Activated CD8-positive, alpha-beta T cell treated with anti-CD3 and anti-CD28 coated beads for 36 hours (primary cell): ENCODE data around the gene TARBP2. TPM values are rescaled to one million over a fixed set of nuclear protein-coding genes. Genes with fewer than 3 reads are reported as not detected.

Source experiments
- ATAC-seq: fragments of 200-7000 bp; cut with Tn5 transposase; one replicate; pipeline ENCODE4 v1.10.0; 2021; ENCODE audit warnings: mild to moderate bottlenecking, moderate library complexity
- CTCF ChIA-PET: fragments of 350-600 bp; sonication (Branson Sonifier 250); formaldehyde crosslinking; loops from one replicate; lab custom pipeline; 2021; ENCODE audit warnings: antibody characterized with exemption; lab: Charles Lee
- POLR2A ChIA-PET: fragments of 350-600 bp; sonication (Branson Sonifier 250); formaldehyde crosslinking; loops from one replicate; lab custom pipeline; 2021; ENCODE audit warnings: antibody characterized with exemption; lab: Charles Lee
- DNase-seq: peaks from one replicate; pipeline ENCODE4 v3.0.0-alpha.2; 2020
- H3K27ac Mint-ChIP-seq: one replicate; pipeline ENCODE4 v1.8.0; 2021; ENCODE audit warnings: mild to moderate bottlenecking, mixed read lengths
- H3K27me3 Mint-ChIP-seq: one replicate; pipeline ENCODE4 v1.8.0; 2021; ENCODE audit warnings: mixed read lengths
- H3K36me3 Mint-ChIP-seq: one replicate; pipeline ENCODE4 v1.8.0; 2021; ENCODE audit warnings: low read depth, mixed read lengths
- H3K4me1 Mint-ChIP-seq: one replicate; pipeline ENCODE4 v1.8.0; 2021; ENCODE audit warnings: low read depth, mixed read lengths
- H3K4me3 Mint-ChIP-seq: one replicate; pipeline ENCODE4 v1.8.0; 2021; ENCODE audit warnings: mild to moderate bottlenecking, moderate library complexity, mixed read lengths
- H3K9me3 Mint-ChIP-seq: one replicate; pipeline ENCODE4 v1.8.0; 2021; ENCODE audit warnings: mixed read lengths
- intact Hi-C: fragments of 100-400 bp; cut with micrococcal nuclease; formaldehyde crosslinking; loops from one replicate; pipeline ENCODE4 v1.10.0; 2022
- total RNA-seq, 2 experiments: library from RNA; stranded (reverse); gene quantifications; one replicate each; pipeline ENCODE4 v1.2.3, GENCODE V29; 2021
- TF ChIP-seq, protein P1 (sequence below): fragments of 200-600 bp; IDR thresholded peaks from one replicate; pipeline ENCODE4 v1.8.0; 2022; ENCODE audit warnings: antibody characterized with exemption, mild to moderate bottlenecking

TARBP2 gene
- total RNA-seq, 2 experiments from 2014 or later: 32.0 to 33.3 TPM

- H3K36me3 Mint-ChIP-seq: peaks cover 23% of the 10 kb centered on the region
- H3K27ac Mint-ChIP-seq: no peak overlapping the region
- intact Hi-C loops: no loop called here
- no peak for ATAC-seq
- H3K4me3 Mint-ChIP-seq: no peak overlapping the region
- no peaks in the 10 kb centered on the region for H3K9me3 Mint-ChIP-seq
- ChIA-PET CTCF (interaction anchor here (1.2 to 1.6 kb wide), 3 partner anchors 10 to 130 kb away, joined by 3 to 4 read pairs (median 3); no protein-coding TSS in a partner anchor), POLR2A (no interaction called here)
- TF ChIP-seq, protein P1, sequence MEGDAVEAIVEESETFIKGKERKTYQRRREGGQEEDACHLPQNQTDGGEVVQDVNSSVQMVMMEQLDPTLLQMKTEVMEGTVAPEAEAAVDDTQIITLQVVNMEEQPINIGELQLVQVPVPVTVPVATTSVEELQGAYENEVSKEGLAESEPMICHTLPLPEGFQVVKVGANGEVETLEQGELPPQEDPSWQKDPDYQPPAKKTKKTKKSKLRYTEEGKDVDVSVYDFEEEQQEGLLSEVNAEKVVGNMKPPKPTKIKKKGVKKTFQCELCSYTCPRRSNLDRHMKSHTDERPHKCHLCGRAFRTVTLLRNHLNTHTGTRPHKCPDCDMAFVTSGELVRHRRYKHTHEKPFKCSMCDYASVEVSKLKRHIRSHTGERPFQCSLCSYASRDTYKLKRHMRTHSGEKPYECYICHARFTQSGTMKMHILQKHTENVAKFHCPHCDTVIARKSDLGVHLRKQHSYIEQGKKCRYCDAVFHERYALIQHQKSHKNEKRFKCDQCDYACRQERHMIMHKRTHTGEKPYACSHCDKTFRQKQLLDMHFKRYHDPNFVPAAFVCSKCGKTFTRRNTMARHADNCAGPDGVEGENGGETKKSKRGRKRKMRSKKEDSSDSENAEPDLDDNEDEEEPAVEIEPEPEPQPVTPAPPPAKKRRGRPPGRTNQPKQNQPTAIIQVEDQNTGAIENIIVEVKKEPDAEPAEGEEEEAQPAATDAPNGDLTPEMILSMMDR: no peak
- no peaks in the 10 kb centered on the region for H3K27me3 Mint-ChIP-seq
- H3K4me1 Mint-ChIP-seq: no peaks in the 10 kb centered on the region
- no peak for DNase-seq
These were observed 29.0 kb downstream of the TARBP2 start for GRCh38 chr12:53530061-53530460.

GRCh38 chr12:53530920-53531319, 29.8 kb downstream of the TARBP2 start:
- ChIA-PET CTCF (interaction anchor here (1.2 to 1.5 kb wide), 2 partner anchors 9 to 13 kb away, joined by 3 to 9 read pairs; no protein-coding TSS in a partner anchor), POLR2A (no interaction called here)
- Mint-ChIP-seq H3K36me3 (peaks cover 23% of the 10 kb centered on the region), H3K27ac (no peak overlapping the region), H3K27me3 (no peaks in the 10 kb centered on the region), H3K4me1 (no peaks in the 10 kb centered on the region), H3K9me3 (no peaks in the 10 kb centered on the region), H3K4me3 (no peak overlapping the region)
- DNase-seq (no peak), ATAC-seq (no peak)
- intact Hi-C loops: no loop called here
- TF ChIP-seq, protein P1: no peak

GRCh38 chr12:53532021-53532420, 30.9 kb downstream of the TARBP2 start:
- intact Hi-C loops: no loop called here
- Mint-ChIP-seq H3K36me3 (peaks cover 23% of the 10 kb centered on the region), H3K27ac (no peak overlapping the region), H3K4me1 (no peaks in the 10 kb centered on the region), H3K27me3 (no peaks in the 10 kb centered on the region), H3K9me3 (no peaks in the 10 kb centered on the region), H3K4me3 (no peak overlapping the region)
- ATAC-seq: no peak
- DNase-seq: no peak
- TF ChIP-seq, protein P1: no peak
- ChIA-PET POLR2A (interaction anchor here (1.0 kb wide), 1 partner anchor 49 kb away, joined by 3 read pairs; no protein-coding TSS in a partner anchor), CTCF (interaction anchor here (1.5 kb wide), 1 partner anchor 11 kb away, joined by 9 read pairs; no protein-coding TSS in a partner anchor)

DNA sequence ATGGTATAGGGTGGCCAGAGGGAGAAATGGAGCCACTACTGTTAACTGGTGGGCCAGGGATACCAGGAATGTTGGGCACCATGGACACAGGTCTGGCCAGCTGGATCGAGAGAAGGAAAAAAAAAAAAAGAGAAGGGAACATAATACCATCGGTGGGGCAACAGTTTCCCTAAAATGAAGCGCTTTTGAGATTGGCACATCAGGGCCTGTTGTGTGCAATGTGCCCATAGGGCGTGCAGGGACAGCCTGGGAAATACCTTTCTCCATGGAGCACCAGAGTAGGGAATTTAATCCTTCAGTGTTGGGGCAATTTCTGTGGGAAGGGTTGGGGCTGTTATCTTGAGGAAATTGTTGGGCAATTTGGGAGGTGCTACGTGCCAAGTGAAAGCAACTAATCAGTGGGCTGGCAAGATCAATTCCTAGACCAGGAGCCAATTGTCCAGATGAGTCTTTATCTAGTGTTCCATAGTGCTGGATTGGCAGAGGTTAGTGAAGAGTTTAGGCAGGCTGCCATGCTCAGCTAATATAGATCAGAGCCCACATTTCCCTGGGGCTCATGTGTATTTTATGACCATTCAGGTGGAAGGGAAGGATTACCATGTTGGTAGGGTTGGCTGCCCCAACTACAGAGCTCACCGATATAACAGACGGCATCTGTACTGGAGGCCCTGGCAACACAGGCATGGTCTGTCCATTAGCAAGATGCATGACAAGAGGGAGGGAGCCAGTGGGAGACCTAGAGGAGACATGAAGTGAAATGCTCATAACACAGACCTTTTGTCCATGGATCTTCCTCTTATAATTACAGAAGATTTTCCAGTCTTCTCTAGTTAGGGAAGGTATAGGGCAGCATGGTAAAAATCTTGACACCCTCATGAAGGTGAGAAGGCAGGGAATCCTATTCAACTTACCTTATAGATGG, 31.7 kb downstream of the TARBP2 start:
- Mint-ChIP-seq H3K36me3 (peaks cover 25% of the 10 kb centered on the region), H3K9me3 (no peaks in the 10 kb centered on the region), H3K4me3 (no peak overlapping the region), H3K27me3 (no peaks in the 10 kb centered on the region), H3K4me1 (no peaks in the 10 kb centered on the region), H3K27ac (no peak overlapping the region)
- ChIA-PET POLR2A (interaction anchor here (1.0 kb wide), 1 partner anchor 50 kb away, joined by 3 read pairs; no protein-coding TSS in a partner anchor), CTCF (interaction anchor here (0.7 to 1.6 kb wide), 2 partner anchors 11 to 24 kb away, joined by 3 to 10 read pairs; no protein-coding TSS in a partner anchor)
- DNase-seq (no peak), ATAC-seq (no peak)
- TF ChIP-seq, protein P1: no peak
- intact Hi-C loops: no loop called here

DNA sequence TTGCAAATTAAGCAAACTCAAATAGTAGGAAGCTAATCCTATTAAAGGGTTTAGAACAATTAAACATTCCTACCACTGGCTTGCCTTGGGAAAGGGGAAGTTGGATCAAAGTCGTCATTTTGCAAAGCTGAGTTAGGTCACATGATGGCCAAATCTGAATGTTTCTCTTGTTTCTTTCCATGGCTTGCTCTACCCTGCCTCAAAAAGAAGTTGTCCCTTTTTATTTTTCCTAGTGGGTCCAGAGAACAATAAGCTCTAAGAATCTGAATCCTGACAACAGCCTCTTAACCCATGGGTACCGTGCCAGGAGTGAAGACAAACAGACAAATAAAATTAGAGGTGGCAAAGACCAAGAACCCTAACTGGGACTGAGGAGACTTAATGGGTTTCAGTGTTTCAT, 32.4 kb downstream of the TARBP2 start:
- CTCF ChIA-PET: interaction anchor here (0.7 to 1.6 kb wide), 2 partner anchors 10 to 25 kb away, joined by 3 to 10 read pairs; no protein-coding TSS in a partner anchor
- peaks cover 25% of the 10 kb centered on the region for H3K36me3 Mint-ChIP-seq

More for the DNA sequence above, 32.4 kb downstream of the TARBP2 start:
- intact Hi-C loops: no loop called here
- no peaks in the 10 kb centered on the region for H3K27me3 Mint-ChIP-seq
- POLR2A ChIA-PET: no interaction called here
- H3K27ac Mint-ChIP-seq: no peak overlapping the region
- ATAC-seq: no peak
- no peaks in the 10 kb centered on the region for H3K4me1 Mint-ChIP-seq
- no peak for DNase-seq
- no peak overlapping the region for H3K4me3 Mint-ChIP-seq
- H3K9me3 Mint-ChIP-seq: no peaks in the 10 kb centered on the region
- TF ChIP-seq, protein P1: no peak
